MCF 10A (cell line): ENCODE results near the gene RPL27A. TPM values are rescaled to one million over a fixed set of nuclear protein-coding genes. Genes with fewer than 3 reads are reported as not detected.

ENCODE experiments used
- BruUV-seq: library from RNA; stranded (reverse); fragments of 400-500 nt; replicated peaks from 2 replicates; lab custom pipeline; 2021; lab: Mats Ljungman, UMichigan
- CTCF ChIA-PET: fragments of 300-600 bp; sonication (Branson Sonifier 250); formaldehyde crosslinking; extraction: SDS; loops from one replicate; lab custom pipeline; 2021; ENCODE audit warnings: antibody characterized with exemption, inconsistent platforms; lab: Yijun Ruan, JAX
- POLR2A ChIA-PET: fragments of 300-600, 350-650 bp; sonication (Branson Sonifier 250); formaldehyde crosslinking; extraction: SDS; loops from one replicate; lab custom pipeline; 2020; ENCODE audit warnings: antibody characterized with exemption, inconsistent platforms; lab: Yijun Ruan, JAX
- DNase-seq: peaks from one replicate; pipeline ENCODE4 v3.0.0-alpha.2; 2018; ENCODE audit not compliant: unreplicated experiment
- H3K27ac Mint-ChIP-seq: one replicate; pipeline ENCODE4 v1.8.0; 2022; ENCODE audit warnings: mild to moderate bottlenecking, low read depth, mixed read lengths; ENCODE audit not compliant: unreplicated experiment
- H3K27me3 Mint-ChIP-seq: one replicate; pipeline ENCODE4 v1.8.0; 2022; ENCODE audit warnings: mixed read lengths; ENCODE audit not compliant: insufficient read depth, unreplicated experiment
- H3K36me3 Mint-ChIP-seq: one replicate; pipeline ENCODE4 v1.8.0; 2022; ENCODE audit warnings: mild to moderate bottlenecking, moderate library complexity, mixed read lengths; ENCODE audit not compliant: insufficient read depth, unreplicated experiment
- H3K4me1 Mint-ChIP-seq: one replicate; pipeline ENCODE4 v1.8.0; 2022; ENCODE audit warnings: mixed read lengths; ENCODE audit not compliant: insufficient read depth, unreplicated experiment
- H3K4me3 Mint-ChIP-seq: one replicate; pipeline ENCODE4 v1.8.0; 2022; ENCODE audit warnings: mild to moderate bottlenecking, moderate library complexity, mixed read lengths; ENCODE audit not compliant: unreplicated experiment
- H3K9me3 Mint-ChIP-seq: one replicate; pipeline ENCODE4 v1.8.0; 2022; ENCODE audit warnings: mixed read lengths; ENCODE audit not compliant: unreplicated experiment
- intact Hi-C: fragments of 100-400 bp; cut with micrococcal nuclease; formaldehyde crosslinking; loops from 2 replicates; pipeline ENCODE4 v1.14.1; 2022
- total RNA-seq: library from RNA; stranded (reverse); gene quantifications from 2 replicates; pipeline ENCODE4 v1.2.3, GENCODE V29; 2022
- TF ChIP-seq, protein P1 (sequence below): fragments of 200-600 bp; IDR thresholded peaks from one replicate; pipeline ENCODE4 v1.8.0; 2022; ENCODE audit warnings: antibody characterized with exemption, mild to moderate bottlenecking; ENCODE audit not compliant: unreplicated experiment

RPL27A gene
- total RNA-seq, 1 experiment from 2014 or later = 1,377 TPM

DNA sequence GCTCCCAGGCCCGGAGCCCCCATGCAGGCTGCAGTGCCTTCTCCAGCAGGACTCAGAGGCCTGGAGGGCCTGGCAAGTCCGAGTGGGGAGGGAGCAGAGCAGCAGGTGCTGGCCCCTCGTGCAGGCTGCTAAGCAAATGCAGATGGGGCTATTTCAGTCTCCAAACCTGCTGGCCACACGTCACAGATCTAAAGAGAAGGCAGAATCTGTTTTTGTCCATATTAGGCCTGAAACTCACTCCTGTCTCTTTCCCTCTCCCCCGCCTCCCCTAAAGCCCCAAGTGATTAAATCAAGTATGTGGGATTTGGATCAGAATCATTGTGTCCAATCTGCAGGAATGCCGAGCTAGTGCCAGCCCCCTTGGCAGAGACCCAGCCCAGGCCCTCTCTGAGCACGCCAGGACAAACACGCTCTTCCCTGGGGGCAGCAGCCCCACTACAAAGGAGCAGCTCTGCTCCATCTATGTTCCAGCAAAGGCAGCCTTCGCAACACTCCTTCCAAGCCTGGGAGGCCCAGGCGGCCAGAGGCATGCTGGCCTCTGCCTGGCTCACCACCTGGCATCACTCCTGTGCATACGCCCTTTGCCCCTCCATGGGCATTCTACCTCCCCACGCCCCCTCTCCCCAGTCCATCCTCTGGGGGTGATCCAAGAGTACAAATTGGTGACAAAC lies 26.5 kb downstream of the RPL27A start:
- no TSS peak for BruUV-seq
- ChIA-PET POLR2A (interaction anchor here (0.6 kb wide), 1 partner anchor 29 kb away, joined by 3 read pairs; no protein-coding TSS in a partner anchor), CTCF (interaction anchor here (0.6 kb wide), 1 partner anchor 428 kb away, joined by 3 read pairs; no protein-coding TSS in a partner anchor)
- H3K9me3 Mint-ChIP-seq = peaks cover 5% of the 10 kb centered on the region
- no peak overlapping the region for H3K4me3 Mint-ChIP-seq
- intact Hi-C loops = no loop called here
- H3K27me3 Mint-ChIP-seq = no peaks in the 10 kb centered on the region
- H3K36me3 Mint-ChIP-seq = peaks cover 21% of the 10 kb centered on the region
- peaks cover 5% of the 10 kb centered on the region for H3K4me1 Mint-ChIP-seq
- no peak for DNase-seq
- H3K27ac Mint-ChIP-seq = no peak overlapping the region
- TF ChIP-seq, protein P1, sequence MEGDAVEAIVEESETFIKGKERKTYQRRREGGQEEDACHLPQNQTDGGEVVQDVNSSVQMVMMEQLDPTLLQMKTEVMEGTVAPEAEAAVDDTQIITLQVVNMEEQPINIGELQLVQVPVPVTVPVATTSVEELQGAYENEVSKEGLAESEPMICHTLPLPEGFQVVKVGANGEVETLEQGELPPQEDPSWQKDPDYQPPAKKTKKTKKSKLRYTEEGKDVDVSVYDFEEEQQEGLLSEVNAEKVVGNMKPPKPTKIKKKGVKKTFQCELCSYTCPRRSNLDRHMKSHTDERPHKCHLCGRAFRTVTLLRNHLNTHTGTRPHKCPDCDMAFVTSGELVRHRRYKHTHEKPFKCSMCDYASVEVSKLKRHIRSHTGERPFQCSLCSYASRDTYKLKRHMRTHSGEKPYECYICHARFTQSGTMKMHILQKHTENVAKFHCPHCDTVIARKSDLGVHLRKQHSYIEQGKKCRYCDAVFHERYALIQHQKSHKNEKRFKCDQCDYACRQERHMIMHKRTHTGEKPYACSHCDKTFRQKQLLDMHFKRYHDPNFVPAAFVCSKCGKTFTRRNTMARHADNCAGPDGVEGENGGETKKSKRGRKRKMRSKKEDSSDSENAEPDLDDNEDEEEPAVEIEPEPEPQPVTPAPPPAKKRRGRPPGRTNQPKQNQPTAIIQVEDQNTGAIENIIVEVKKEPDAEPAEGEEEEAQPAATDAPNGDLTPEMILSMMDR = no peak

DNA sequence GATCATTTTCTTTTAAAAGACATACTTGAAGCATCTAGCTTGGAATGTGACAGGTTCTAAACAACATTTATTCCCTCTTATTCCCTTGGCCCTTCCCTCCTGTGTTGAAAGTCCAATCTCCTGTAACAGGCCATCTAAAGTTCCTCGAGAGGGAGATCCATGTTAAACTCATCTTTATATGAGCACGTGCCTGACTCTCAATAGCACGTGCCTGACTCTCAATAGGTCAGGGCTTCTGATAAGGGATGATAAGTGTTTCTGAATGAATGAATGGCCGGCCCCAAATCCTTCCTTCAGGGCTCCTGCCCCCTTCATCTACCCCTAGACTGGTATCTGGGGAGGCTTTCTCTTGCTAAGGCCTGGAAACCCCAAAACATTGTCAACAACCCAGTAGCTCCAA lies 27.2 kb downstream of the RPL27A start:
- peaks cover 27% of the 10 kb centered on the region for H3K36me3 Mint-ChIP-seq
- peaks cover 5% of the 10 kb centered on the region for H3K9me3 Mint-ChIP-seq
- peaks cover 5% of the 10 kb centered on the region for H3K4me1 Mint-ChIP-seq
- intact Hi-C loops = no loop called here
- DNase-seq = no peak
- no TSS peak for BruUV-seq
- H3K27ac Mint-ChIP-seq = no peak overlapping the region
- H3K27me3 Mint-ChIP-seq = no peaks in the 10 kb centered on the region
- H3K4me3 Mint-ChIP-seq = no peak overlapping the region
- ChIA-PET POLR2A (no interaction called here), CTCF (no interaction called here)
- TF ChIP-seq, protein P1 = no peak

- no peak overlapping the region for H3K27ac Mint-ChIP-seq
- H3K36me3 Mint-ChIP-seq = peaks cover 28% of the 10 kb centered on the region
- DNase-seq = no peak
- H3K9me3 Mint-ChIP-seq = no peaks in the 10 kb centered on the region
- peaks cover 12% of the 10 kb centered on the region for H3K4me1 Mint-ChIP-seq
- intact Hi-C loops = no loop called here
- BruUV-seq = no TSS peak
- POLR2A ChIA-PET = no interaction called here
- CTCF ChIA-PET = interaction anchor here (0.6 to 0.7 kb wide), 3 partner anchors 49 to 473 kb away, joined by 3 read pairs; no protein-coding TSS in a partner anchor
- no peak overlapping the region for H3K4me3 Mint-ChIP-seq
- TF ChIP-seq, protein P1 = no peak
- no peaks in the 10 kb centered on the region for H3K27me3 Mint-ChIP-seq
Measured at GRCh38 chr11:8711895-8712442, 29.4 kb downstream of the RPL27A start.

DNA sequence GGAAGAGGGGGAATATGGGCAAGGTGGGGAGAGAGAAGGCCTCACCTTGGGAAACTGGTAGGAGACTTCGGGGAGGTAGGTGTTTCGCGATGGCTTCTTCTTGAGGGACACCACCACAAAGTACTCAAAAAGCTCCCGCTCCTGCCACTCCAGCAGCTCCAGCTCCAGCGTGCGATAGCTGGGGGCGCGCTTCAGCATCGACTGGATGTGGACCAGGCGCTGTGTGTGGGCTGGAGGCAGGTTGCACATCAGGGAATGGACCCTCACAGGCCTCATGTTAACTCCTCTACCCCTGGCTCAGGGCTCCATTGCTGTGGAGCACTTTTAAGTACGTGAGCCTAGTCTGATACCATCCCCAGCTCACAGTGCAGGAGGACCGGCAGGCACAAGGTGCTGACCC lies 29.9 kb downstream of the RPL27A start:
- ChIA-PET POLR2A (no interaction called here), CTCF (interaction anchor here (0.7 kb wide), 1 partner anchor 66 kb away, joined by 3 read pairs; no protein-coding TSS in a partner anchor)
- no peak for DNase-seq
- Mint-ChIP-seq H3K36me3 (peaks cover 32% of the 10 kb centered on the region), H3K4me1 (peaks cover 17% of the 10 kb centered on the region), H3K4me3 (no peak overlapping the region), H3K9me3 (no peaks in the 10 kb centered on the region), H3K27me3 (no peaks in the 10 kb centered on the region), H3K27ac (no peak overlapping the region)
- BruUV-seq = no TSS peak
- TF ChIP-seq, protein P1 = no peak
- intact Hi-C loops = no loop called here
